OCI-LY1 (cell line): ENCODE data around the gene FAS.
"Not testable (repeated sequence)": the region's sequence is repeated elsewhere in the genome, so short reads cannot be mapped to it uniquely, and the experiment has no call there.

Source experiments
- H2AFZ ChIP-seq: fragments of 200-600 bp; sonication (generic), shearing (Covaris generic); 2 replicates; pipeline ENCODE4 v1.6.0; 2014; ENCODE audit warnings: antibody characterized with exemption, mild to moderate bottlenecking, low read length
- H3F3A ChIP-seq: fragments of 200-600 bp; sonication (generic), shearing (Covaris generic); 2 replicates; pipeline ENCODE4 v1.6.0; 2014; ENCODE audit warnings: mild to moderate bottlenecking, antibody characterized with exemption, low read length, moderate library complexity; ENCODE audit not compliant: insufficient read depth
- H3K27ac ChIP-seq: fragments of 200-600 bp; sonication (generic); 2 replicates; pipeline ENCODE4 v1.5.1; 2014; ENCODE audit warnings: low read length, mixed run types, mild to moderate bottlenecking, low read depth; ENCODE audit not compliant: poor library complexity, severe bottlenecking
- H3K27me3 ChIP-seq: fragments of 200-600 bp; sonication (generic); 2 replicates; pipeline ENCODE4 v1.6.0; 2014; ENCODE audit warnings: antibody characterized with exemption, mild to moderate bottlenecking, low read length, moderate library complexity; ENCODE audit not compliant: insufficient read depth
- H3K36me3 ChIP-seq: fragments of 200-600 bp; sonication (generic); 2 replicates; pipeline ENCODE4 v1.6.1; 2014; ENCODE audit warnings: mild to moderate bottlenecking, antibody characterized with exemption, low read length, moderate library complexity, mixed read lengths; ENCODE audit not compliant: insufficient read depth
- H3K4me1 ChIP-seq: fragments of 200-600 bp; sonication (generic); 2 replicates; pipeline ENCODE4 v1.5.1; 2014; ENCODE audit warnings: mild to moderate bottlenecking, low read length, moderate library complexity; ENCODE audit not compliant: insufficient read depth, severe bottlenecking
- H3K4me2 ChIP-seq: fragments of 200-600 bp; sonication (generic), shearing (Covaris generic); 2 replicates; pipeline ENCODE4 v1.6.1; 2014; ENCODE audit warnings: low read length
- H3K4me3 ChIP-seq: fragments of 200-600 bp; sonication (generic); 2 replicates; pipeline ENCODE4 v1.5.1; 2014; ENCODE audit warnings: low read length, low read depth, mild to moderate bottlenecking, mixed read lengths; ENCODE audit not compliant: poor library complexity, severe bottlenecking
- H3K79me2 ChIP-seq: fragments of 200-600 bp; shearing (Covaris generic); 2 replicates; pipeline ENCODE4 v1.6.1; 2016; ENCODE audit warnings: mixed run types, low read length, mixed read lengths; ENCODE audit not compliant: insufficient read depth
- H3K9ac ChIP-seq: fragments of 200-600 bp; sonication (generic), shearing (Covaris generic); 2 replicates; pipeline ENCODE4 v1.6.1; 2014; ENCODE audit warnings: mild to moderate bottlenecking, low read length, mixed read lengths
- H3K9me2 ChIP-seq: fragments of 200-600 bp; sonication (generic), shearing (Covaris generic); 2 replicates; pipeline ENCODE4 v1.6.1; 2014; ENCODE audit warnings: low read depth, mild to moderate bottlenecking, low read length, mixed read lengths
- H3K9me3 ChIP-seq: fragments of 200-600 bp; shearing (Covaris generic); 2 replicates; pipeline ENCODE4 v1.6.1; 2014; ENCODE audit warnings: low read length, mixed read lengths
- H4K20me1 ChIP-seq: fragments of 200-600 bp; sonication (generic), shearing (Covaris generic); 2 replicates; pipeline ENCODE4 v1.6.0; 2016; ENCODE audit warnings: mild to moderate bottlenecking, low read length; ENCODE audit not compliant: insufficient read depth
- CTCF ChIP-seq: fragments of 200-600 bp; sonication (generic), shearing (Covaris generic); IDR thresholded peaks from 2 replicates; pipeline ENCODE4 v1.5.1; 2017; ENCODE audit warnings: mild to moderate bottlenecking, antibody characterized with exemption, low read length, moderate library complexity, mixed read lengths
- EZH2 ChIP-seq: fragments of 200-600 bp; sonication (generic), shearing (Covaris generic); IDR thresholded peaks from 2 replicates; pipeline ENCODE4 v1.8.0; 2017; ENCODE audit warnings: borderline replicate concordance, mixed run types, mild to moderate bottlenecking, antibody characterized with exemption, low read length, moderate library complexity, mixed read lengths

FAS gene

DNA sequence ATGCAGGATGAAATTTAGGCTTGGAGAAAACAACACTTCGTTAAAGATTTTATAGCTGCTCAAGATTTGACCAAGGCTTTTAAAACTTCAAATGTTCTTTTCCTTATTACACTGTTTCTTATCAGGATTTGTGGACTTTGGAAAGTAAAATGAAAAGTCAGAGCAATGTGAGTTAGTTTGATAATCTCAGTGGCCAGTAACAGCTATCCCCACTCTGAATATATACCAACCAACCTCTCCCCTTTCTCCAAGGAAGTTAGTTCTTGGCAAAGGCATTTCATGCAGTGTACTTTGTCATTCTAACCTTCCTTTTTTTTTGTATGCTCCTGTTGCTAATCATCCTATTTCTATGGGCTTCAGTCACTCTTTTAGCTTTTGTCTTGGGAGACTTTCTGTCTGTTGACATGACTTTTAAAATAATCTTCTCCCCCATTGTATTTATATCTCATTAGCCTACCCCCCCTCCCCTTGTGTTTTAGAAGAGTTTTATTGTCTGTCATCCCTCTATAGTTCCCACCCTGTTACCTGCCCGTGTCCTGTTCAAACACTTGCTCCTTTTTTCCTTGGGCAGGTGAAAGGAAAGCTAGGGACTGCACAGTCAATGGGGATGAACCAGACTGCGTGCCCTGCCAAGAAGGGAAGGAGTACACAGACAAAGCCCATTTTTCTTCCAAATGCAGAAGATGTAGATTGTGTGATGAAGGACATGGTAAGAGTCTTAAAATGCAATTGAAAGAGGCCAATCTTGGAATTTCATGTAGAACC is 16.7 kb downstream of the FAS start:
- Histone ChIP-seq H3K9ac (no peak overlapping the region), H4K20me1 (no peaks in the 10 kb centered on the region), H3K9me3 (no peaks in the 10 kb centered on the region), H3K4me2 (no peak overlapping the region), H2AFZ (no peak overlapping the region), H3K79me2 (no peaks in the 10 kb centered on the region), H3K36me3 (no peaks in the 10 kb centered on the region), H3K4me3 (no peak overlapping the region), H3F3A (no peaks in the 10 kb centered on the region), H3K27me3 (no peaks in the 10 kb centered on the region), H3K27ac (no peak overlapping the region), H3K4me1 (no peaks in the 10 kb centered on the region), H3K9me2 (no peaks in the 10 kb centered on the region)
- TF ChIP-seq CTCF, result no peak
- no peak for TF ChIP-seq EZH2

DNA sequence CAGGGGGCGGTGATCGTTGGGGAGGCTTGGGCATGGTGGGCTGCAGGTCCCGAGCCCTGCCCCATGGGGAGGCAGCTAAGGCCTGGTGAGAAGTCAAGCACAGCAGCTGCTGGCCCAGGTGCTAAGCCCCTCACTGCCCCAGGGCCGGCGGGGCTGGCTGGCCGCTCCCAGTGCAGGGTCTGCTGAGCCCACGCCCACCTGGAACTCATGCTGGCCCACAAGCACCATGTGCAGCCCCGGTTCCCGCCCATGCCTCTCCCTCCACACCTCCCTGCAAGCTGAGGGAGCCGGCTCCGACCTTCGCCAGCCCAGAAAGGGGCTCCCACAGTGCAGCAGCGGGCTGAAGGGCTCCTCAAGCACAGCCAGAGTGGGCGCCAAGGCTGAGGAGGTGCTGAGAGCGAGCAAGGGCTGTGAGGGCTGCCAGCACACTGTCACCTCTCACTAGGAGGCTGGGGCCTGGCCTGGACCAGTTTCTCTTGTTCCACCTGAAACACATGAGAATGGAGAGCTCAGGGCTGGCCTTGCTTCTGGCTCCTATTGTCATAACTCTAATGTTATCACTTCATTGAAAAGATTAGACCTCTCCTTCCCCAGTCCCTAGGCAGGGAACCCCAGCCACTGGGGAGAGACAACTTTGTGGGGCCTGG is 28.2 kb downstream of the FAS start:
- H3F3A ChIP-seq, H3K9ac ChIP-seq, H3K4me2 ChIP-seq, H3K4me3 ChIP-seq, H3K79me2 ChIP-seq, H2AFZ ChIP-seq, H3K9me3 ChIP-seq, H3K36me3 ChIP-seq, H3K9me2 ChIP-seq, H3K27ac ChIP-seq, H4K20me1 ChIP-seq, H3K27me3 ChIP-seq, H3K4me1 ChIP-seq: not testable (repeated sequence)

- no peaks in the 10 kb centered on the region for H3K9me2 ChIP-seq
- no peak overlapping the region for H3K27ac ChIP-seq
- H4K20me1 ChIP-seq, result no peaks in the 10 kb centered on the region
- H3K9me3 ChIP-seq, result no peaks in the 10 kb centered on the region
- no peak overlapping the region for H2AFZ ChIP-seq
- no peak overlapping the region for H3K4me2 ChIP-seq
- no peaks in the 10 kb centered on the region for H3K4me1 ChIP-seq
- TF ChIP-seq EZH2 (no peak), CTCF (no peak)
- no peaks in the 10 kb centered on the region for H3F3A ChIP-seq
- H3K36me3 ChIP-seq, result no peaks in the 10 kb centered on the region
- no peak overlapping the region for H3K4me3 ChIP-seq
- no peaks in the 10 kb centered on the region for H3K79me2 ChIP-seq
- no peak overlapping the region for H3K9ac ChIP-seq
- no peaks in the 10 kb centered on the region for H3K27me3 ChIP-seq
These were observed 29.1 kb downstream of the FAS start for GRCh38 chr10:89019569-89020327.

DNA sequence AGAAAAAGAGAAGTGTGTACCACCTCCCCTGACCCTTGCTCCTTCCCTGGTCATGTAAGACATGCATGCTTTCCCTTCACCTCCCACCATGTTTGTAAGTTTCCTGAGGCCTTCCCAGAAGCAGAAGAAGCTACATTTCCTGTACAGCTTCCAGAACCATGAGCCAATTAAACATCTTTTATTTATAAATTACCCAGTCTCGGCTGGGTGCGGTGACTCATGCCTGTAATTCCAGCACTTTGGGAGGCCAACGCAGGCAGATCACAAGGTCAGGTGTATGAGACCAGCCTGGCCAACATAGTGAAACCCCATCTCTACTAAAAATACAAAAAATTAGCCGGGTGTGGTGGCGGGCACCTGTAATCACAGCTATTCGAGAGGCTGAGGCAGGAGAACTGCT is 30.9 kb downstream of the FAS start:
- H2AFZ ChIP-seq, H3K9ac ChIP-seq, H3K9me2 ChIP-seq, H3K79me2 ChIP-seq, H3K4me1 ChIP-seq, H3K4me2 ChIP-seq, H3K27ac ChIP-seq, H3F3A ChIP-seq, H4K20me1 ChIP-seq, H3K4me3 ChIP-seq, H3K9me3 ChIP-seq, H3K36me3 ChIP-seq, H3K27me3 ChIP-seq: not testable (repeated sequence)
